GM19193 (cell line): ENCODE results near the gene C10orf105.
A peak's percentile ranks its signal among the peaks of the same experiment; 100 is the strongest.

Source experiments
- POLR2A ChIP-seq: IDR thresholded peaks from 4 replicates; pipeline ENCODE4 v1.6.1; 2011; ENCODE audit not compliant: insufficient read depth, insufficient read length; ENCODE audit errors: extremely low read depth

The C10orf105 gene

DNA sequence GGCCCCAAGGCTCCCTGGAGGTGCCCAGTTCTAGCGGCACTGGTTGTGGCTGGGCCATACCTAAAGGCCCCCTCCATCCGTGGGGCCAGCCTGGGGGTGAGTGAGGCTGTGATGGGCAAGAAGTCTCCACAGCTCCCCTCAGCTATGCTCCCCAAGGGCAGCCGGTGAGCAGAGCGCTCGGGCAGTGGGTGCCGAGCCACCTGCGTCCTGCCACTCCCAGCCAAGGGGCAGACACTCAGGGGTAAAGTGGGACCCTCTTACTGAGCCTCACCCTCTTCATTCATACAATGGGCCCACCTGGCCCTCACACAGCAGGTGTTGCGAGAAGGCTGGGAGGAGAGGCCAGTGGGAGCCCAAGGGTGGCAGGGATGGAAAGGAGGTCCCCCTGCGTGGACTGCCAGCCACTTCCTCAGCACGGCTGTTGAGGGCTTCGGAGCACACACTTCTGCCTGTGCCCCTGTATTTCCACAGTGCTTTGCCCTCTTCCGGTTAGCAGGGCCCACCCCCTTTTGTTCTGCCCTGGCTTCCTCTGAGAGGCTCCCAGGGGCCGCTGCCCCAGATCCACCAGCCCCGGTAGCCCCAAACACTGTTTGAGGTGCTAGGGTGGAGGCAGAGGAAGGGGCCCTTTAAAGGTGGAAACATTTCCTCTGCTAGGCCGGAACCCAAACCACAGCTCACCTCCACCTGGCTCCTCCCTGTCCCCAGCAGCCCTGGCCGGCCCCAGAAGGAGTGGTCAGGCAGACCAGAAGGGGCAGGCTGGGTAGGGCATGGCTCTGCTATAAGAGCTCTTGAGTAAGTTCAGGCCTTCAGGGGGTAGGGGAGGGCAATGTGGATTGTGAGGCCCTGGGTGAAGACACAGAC lies 16.4 kb upstream of the C10orf105 start:
- TF ChIP-seq POLR2A: no peak

- TF ChIP-seq POLR2A: no peak
Measured at GRCh38 chr10:71734797-71735196, 15.2 kb upstream of the C10orf105 start.

GRCh38 chr10:71731791-71732190 lies 12.2 kb upstream of the C10orf105 start:
- no peak for TF ChIP-seq POLR2A

- TF ChIP-seq POLR2A: no peak
Measured at GRCh38 chr10:71729161-71729636, 9.6 kb upstream of the C10orf105 start.

DNA sequence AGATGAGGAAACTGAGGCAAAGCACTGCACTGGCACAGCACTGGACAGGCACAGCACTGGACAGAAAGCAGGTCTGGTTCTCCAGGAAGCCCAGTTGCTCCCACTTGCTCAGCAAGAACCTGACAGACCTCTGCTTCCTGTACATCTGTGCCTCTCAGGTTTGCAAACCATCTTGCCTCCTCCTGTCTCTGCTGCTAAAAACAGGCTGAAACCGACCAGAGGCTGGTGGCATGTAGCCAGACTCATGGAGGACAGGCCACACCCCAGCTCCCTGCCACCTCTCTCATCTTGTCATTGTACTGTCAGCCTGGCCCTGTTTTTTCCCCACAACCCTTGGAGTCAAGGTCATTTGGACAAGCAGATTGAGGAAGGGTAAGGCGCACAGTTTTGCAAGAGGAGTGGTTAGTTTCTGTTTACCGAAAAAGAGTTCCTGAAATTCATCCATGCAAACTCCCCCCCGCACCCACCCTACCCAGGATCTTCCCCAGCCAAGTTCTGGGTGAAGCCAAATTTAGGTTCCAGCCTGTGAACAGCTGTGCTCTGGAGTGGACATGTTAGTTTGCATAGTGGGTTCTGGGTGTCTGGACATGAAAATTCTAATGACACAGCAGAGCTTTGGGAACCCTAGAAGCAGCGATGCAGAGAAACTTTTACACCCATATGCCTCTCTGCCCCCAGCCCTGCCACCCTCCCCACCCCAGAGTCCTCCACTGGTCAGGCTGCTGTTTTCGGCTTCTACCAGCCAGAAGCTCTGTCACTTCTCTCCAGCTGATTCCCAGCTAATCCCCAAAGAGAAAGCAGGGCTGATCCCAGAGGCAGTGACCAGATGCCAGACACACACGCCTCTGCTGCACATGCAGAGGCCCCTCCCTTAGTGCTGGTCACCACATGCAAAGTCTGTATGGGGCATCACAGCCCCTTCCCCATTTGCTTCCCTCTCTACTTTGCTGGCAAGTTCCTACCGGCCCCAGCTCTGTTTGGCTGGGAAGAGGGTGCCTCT lies 8.5 kb upstream of the C10orf105 start:
- TF ChIP-seq POLR2A: peak; percentile 58

DNA sequence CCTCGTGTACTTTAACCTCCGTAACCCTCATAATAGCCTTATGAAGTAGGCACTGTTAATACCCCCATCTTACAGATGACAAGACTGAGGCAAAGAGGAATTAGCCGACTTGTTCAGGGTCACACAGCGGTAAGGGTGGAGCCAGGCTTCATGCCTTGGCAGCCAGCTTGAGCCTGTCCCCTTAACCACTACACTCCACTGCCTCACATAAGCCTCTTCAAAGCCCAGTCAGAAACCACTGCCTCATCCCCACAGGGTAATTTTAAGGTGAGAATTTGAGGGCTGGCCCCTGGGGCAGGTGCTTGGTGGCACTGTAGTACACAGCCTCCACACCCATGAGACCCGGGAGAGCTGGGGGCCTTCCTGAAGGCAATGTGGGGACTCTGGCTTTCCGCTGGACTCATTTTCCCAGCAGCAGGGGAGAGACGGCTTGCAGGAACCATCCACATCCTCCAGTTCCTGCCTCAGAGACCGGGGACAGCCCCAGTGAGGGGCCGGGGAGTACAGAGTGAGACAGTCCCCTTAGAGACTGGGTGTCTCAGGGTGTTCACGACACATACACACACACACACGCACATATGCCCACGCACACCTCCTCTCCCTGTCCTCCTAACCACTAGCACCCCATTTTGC lies 7.6 kb upstream of the C10orf105 start:
- no peak for TF ChIP-seq POLR2A

- no peak for TF ChIP-seq POLR2A
Measured at GRCh38 chr10:71726580-71727104, 7.1 kb upstream of the C10orf105 start.

DNA sequence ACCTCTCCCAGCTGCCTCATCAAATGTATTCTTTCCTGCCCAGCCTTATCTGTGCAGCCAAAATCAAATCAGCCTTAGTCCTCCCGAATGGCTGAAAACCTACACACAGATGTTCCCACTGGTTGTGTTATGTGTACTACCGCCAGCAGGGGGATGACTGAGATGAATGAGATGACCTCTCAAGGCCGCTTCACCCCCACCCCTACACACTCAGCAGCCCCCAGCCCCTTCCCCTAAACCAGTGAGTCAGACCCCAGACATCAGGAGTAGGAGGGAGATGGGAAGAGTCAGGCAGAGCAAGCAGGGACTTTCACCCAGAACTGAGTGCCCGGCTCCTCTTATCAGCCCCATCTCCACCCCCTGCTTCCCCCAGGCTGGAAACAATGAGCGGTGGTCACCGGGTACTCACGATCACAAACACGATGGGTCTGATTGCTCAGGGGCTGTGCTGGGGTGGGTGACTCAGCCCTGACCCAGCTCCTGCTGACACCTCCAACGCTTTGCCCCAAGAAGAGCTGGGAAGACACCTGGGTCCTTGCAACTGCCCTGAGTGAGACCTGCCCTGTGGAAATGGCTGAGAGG lies 6.5 kb upstream of the C10orf105 start:
- TF ChIP-seq POLR2A: no peak

- no peak for TF ChIP-seq POLR2A
Measured at GRCh38 chr10:71725249-71725648, 5.7 kb upstream of the C10orf105 start.

DNA sequence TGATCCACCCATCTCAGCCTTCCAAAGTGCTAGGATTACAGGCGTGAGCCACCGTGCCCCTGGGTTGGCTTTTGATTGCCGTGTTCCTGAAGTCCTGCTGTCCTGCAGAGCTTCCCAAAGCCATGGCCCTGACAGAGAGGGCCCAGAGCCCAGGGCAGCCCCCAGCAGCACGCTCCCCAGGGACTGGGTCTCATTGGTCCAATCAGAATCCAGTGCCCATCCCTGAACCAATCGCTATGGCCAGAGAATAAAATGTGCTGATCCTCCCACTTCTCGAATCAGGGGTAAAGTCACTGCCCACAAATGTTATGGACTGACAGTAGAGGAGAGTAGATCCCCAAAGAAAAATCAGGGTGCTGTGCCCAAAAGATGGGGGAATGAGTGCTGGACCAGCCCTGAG lies 5.0 kb upstream of the C10orf105 start:
- TF ChIP-seq POLR2A: no peak

- TF ChIP-seq POLR2A: no peak
Measured at GRCh38 chr10:71723311-71723710, 3.7 kb upstream of the C10orf105 start.

DNA sequence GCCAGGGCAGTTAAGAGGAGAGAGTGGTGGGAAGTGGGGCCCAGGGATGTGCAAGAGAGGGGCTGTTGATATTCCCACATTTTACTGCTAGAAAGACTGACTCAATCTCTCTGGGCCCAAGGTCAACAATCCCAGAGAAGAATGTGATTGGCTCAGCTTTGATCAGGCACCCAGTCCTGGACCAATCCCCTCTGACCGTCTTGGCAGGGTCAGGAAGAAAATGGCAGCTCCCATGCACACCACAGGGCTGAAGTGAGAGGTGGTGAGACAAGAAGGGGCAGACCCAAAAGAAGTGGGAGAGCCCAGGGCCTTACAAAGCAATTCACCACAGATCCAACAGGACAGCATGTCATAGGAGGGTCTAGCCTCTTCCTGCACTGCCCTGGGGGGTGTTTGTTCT lies 3.3 kb upstream of the C10orf105 start:
- no peak for TF ChIP-seq POLR2A

GRCh38 chr10:71721313-71721712 lies 1.7 kb upstream of the C10orf105 start:
- no peak for TF ChIP-seq POLR2A

DNA sequence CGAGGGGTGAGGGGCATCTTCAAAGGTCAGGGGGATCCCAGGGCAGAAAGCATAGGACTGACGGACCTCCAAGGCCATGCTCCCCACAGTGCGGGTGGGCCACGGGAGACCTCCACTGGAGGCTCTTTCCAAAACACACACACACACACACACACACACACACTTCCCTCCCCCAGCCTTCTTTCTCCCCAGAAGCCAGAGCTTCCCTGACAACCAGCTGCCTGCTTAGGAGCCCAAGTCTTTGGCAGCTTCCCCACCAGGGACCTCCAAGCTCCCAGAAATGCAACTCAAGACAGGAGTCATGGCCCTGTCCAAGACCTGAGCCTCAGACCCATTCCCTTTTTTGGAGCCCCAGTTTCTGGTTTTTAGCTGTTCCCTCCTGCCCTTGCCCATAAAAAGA lies 710 bp upstream of the C10orf105 start:
- no peak for TF ChIP-seq POLR2A
